Heart left ventricle (tissue), 16 donors: ENCODE measurements around the gene ARID3A. TPM values are rescaled to one million over a fixed set of nuclear protein-coding genes. Genes with fewer than 3 reads are reported as not detected.

Experiments
- ATAC-seq, 4 donors: fragments of 200-7000 bp; cut with Tn5 transposase; one replicate each; pipeline ENCODE4 v1.9.1; 2020 to 2022; ENCODE audit warnings: moderate library complexity in 4 of 4, mild to moderate bottlenecking in 3 of 4, moderate number of reproducible peaks in 1 of 4
- DNase-seq, 5 donors: peaks; one replicate each; pipeline ENCODE4 v3.0.0-alpha.2; 2020
- H3K27ac ChIP-seq, 12 donors: fragments of 200-600 bp; sonication (generic) in 4 of 12; one replicate each; pipeline versions ENCODE4 v1.5.0 to v1.8.0; 2016 to 2022; ENCODE audit warnings: mild to moderate bottlenecking in 2 of 12
- H3K27me3 ChIP-seq, 9 donors: fragments of 200-600 bp; sonication (generic) in 2 of 9; one replicate each; pipeline versions ENCODE4 v1.5.1 to v1.8.0; 2016 to 2022; ENCODE audit warnings: mild to moderate bottlenecking in 3 of 9
- H3K36me3 ChIP-seq, 9 donors: fragments of 200-600 bp; sonication (generic) in 2 of 9; one replicate each; pipeline versions ENCODE4 v1.5.0 to v1.8.0; 2018 to 2022; ENCODE audit warnings: mild to moderate bottlenecking in 2 of 9
- H3K4me1 ChIP-seq, 12 donors: fragments of 200-600 bp; sonication (generic) in 4 of 12; one replicate each; pipeline versions ENCODE4 v1.5.0 to v1.8.0; 2016 to 2022; ENCODE audit warnings: mild to moderate bottlenecking in 3 of 12
- H3K4me3 ChIP-seq, 12 donors: fragments of 200-600 bp; sonication (generic) in 4 of 12; one replicate each; pipeline versions ENCODE4 v1.5.0 to v1.8.0; 2017 to 2022; ENCODE audit warnings: mild to moderate bottlenecking in 9 of 12, moderate library complexity in 4 of 12
- H3K9me3 ChIP-seq, 12 donors: fragments of 200-600 bp; sonication (generic) in 4 of 12; one replicate each; pipeline versions ENCODE4 v1.5.0 to v1.8.0; 2016 to 2022; ENCODE audit warnings: mild to moderate bottlenecking in 1 of 12
- POLR2A ChIP-seq, 2 donors: fragments of 450-650 bp; IDR thresholded peaks; one replicate each; pipeline ENCODE4 v1.6.1; 2017; ENCODE audit warnings: antibody characterized with exemption in 2 of 2, mild to moderate bottlenecking in 2 of 2, moderate library complexity in 2 of 2
- WGBS, 4 donors: extraction: QIAGEN DNeasy Blood & Tissue Kit in 2 of 4; methylation state at CpG; one replicate each; pipeline versions ENCODE4 v1.1.5 to v1.1.7; 2013 to 2018; 5-methylcytosine and 5-hydroxymethylcytosine counted together
- intact Hi-C, 10 donors: fragments of 100-400 bp; cut with DNase I; formaldehyde crosslinking; loops; one replicate each; pipeline versions ENCODE4 v1.11.1 to v1.14.2; 2022
- polyA plus RNA-seq, 2 donors: library from polyadenylated mRNA; stranded (reverse); fragments of 200-250 nt; gene quantifications; one replicate each; pipeline ENCODE4 v1.2.3, GENCODE V29; 2013
- total RNA-seq, 9 donors: library from RNA; depleted of rRNA in 2 of 9; stranded (reverse); fragments of >200 nt in 2 of 9; fragmentation: NEBNext Ultra II Directional in 3 of 9; extraction: Animal tissue kit (Norgen Biotek cat#: 25700) in 3 of 9; gene quantifications; one replicate each; pipeline versions ENCODE4 v1.1.0 to v1.2.4, GENCODE V29; 2016 to 2023
- TF ChIP-seq, protein P1 (sequence below), 12 donors: fragments of 200-600 bp; sonication (generic) in 4 of 12; IDR thresholded peaks; one replicate each; pipeline versions ENCODE4 v1.5.0 to v1.8.0; 2018 to 2022; ENCODE audit warnings: antibody characterized with exemption in 12 of 12, mild to moderate bottlenecking in 5 of 12
- donor health status: ischemic (EF 13 %, LVEDD 7.1; RV severe dilation, severe dysfunction).
- donor health status: healthy with polysubstance abuse.
- donor health status: DM: no; HTN: yes; CAD: no.
- donor health status: DM: no; HTN: no; CAD: no.
- donor health status: ischemic (EF 25% LVEDD 6.9; RV normal size, moderate dysfunction).
- donor health status: ischemic (EF 25% LVEDD 5.7; RV mildly dilated, moderate dysfunction).
- donor health status: healthy.
- donor health status: DM: yes; HTN: yes; CAD: no.
- donor health status: ischemic (EF 35%, LVEDD 5.7; RV mildly dilated, moderate dysfunction).
- donor health status: nonischemic (EF 11% LVEDD 7.7; RV severe dilation, severe dysfunction).
- donor health status: DM: yes; HTN: yes; CAD: no.
- donor health status: PGD.
- donor health status: ischemic (EF 29% LVEDD 5.4; RV normal size, mild dysfunction).
- donor health status: nonischemic (EF 23%, LVEDD 6.1; RV moderate dilation, normal function).

ARID3A gene
- total and polyA plus RNA-seq, 11 donors = 1.9 to 15.7 (median 5.8) TPM

DNA sequence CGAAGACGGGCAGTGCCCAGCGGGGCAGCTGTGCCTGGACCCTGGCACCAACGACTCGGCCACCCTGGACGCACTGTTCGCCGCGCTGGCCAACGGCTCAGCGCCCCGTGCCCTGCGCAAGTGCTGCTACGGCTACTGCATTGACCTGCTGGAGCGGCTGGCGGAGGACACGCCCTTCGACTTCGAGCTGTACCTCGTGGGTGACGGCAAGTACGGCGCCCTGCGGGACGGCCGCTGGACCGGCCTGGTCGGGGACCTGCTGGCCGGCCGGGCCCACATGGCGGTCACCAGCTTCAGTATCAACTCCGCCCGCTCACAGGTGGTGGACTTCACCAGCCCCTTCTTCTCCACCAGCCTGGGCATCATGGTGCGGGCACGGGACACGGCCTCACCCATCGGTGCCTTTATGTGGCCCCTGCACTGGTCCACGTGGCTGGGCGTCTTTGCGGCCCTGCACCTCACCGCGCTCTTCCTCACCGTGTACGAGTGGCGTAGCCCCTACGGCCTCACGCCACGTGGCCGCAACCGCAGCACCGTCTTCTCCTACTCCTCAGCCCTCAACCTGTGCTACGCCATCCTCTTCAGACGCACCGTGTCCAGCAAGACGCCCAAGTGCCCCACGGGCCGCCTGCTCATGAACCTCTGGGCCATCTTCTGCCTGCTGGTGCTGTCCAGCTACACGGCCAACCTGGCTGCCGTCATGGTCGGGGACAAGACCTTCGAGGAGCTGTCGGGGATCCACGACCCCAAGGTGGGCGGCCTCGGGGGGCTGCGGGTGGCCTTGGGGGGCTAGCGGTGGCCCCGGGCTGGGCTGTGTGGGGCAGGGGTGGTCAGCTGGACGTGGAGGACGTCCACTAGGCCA is 79.2 kb downstream of the ARID3A start:
- DNase-seq = peak in 1 of 5 donors; percentile 51
- TF ChIP-seq, protein P1, sequence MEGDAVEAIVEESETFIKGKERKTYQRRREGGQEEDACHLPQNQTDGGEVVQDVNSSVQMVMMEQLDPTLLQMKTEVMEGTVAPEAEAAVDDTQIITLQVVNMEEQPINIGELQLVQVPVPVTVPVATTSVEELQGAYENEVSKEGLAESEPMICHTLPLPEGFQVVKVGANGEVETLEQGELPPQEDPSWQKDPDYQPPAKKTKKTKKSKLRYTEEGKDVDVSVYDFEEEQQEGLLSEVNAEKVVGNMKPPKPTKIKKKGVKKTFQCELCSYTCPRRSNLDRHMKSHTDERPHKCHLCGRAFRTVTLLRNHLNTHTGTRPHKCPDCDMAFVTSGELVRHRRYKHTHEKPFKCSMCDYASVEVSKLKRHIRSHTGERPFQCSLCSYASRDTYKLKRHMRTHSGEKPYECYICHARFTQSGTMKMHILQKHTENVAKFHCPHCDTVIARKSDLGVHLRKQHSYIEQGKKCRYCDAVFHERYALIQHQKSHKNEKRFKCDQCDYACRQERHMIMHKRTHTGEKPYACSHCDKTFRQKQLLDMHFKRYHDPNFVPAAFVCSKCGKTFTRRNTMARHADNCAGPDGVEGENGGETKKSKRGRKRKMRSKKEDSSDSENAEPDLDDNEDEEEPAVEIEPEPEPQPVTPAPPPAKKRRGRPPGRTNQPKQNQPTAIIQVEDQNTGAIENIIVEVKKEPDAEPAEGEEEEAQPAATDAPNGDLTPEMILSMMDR (IDR thresholded peaks at IDR 0.05) = no peak
- TF ChIP-seq POLR2A (IDR thresholded peaks at IDR 0.05) = no peak
- no peak overlapping the region for H3K27ac ChIP-seq
- no peak overlapping the region for H3K4me3 ChIP-seq
- H3K27me3 ChIP-seq = peaks cover 11 to 32% (median 18%) of the 10 kb centered on the region in 9 donors
- WGBS, 4 donors = 87 to 90% (median 88%) methylated on average over 68 to 70 of the region's 70 CpGs
- ATAC-seq = no peak
- H3K4me1 ChIP-seq = peaks cover 0 to 19% (median 4%) of the 10 kb centered on the region in 12 donors
- no peaks in the 10 kb centered on the region for H3K9me3 ChIP-seq
- H3K36me3 ChIP-seq = peaks cover 0 to 21% (median 6%) of the 10 kb centered on the region in 9 donors
- intact Hi-C loops = no loop called here

DNA sequence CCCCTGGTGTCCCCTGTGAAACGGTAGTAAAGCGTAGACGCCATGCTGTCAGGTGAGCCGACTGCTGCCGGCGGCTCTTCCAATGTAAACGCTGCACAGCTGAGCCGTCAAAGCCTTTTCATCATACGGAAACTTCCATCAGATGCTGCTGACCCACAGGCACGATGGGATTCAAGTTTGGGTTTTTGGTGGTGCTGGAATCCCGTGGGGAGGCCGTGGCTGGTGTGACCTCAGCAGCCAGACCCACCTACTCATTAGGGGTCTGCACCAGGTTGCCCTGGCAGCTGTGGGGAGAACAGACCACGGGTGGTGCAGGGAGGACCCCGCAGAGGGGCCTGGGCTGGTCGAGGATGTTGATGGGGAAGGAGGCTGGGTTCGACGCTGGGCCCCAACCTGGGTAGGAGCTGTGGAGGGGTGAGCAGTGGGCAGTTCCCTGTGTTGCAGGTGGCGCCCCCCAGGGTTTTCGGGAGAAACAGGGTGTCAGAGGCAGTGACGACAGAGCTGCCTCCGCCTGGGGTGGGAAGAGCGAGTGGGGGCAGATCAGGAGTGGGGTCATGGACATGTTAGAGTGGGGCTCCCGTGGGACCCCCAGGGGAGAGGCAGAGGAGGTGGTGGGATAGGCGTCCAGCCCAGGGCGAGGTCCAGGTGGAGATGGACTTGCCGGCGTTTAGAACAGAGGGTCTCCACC is 81.0 kb downstream of the ARID3A start:
- no peak overlapping the region for H3K27ac ChIP-seq
- intact Hi-C loops = no loop called here
- TF ChIP-seq POLR2A (IDR thresholded peaks at IDR 0.05) = no peak
- TF ChIP-seq, protein P1 (IDR thresholded peaks at IDR 0.05) = no peak
- H3K36me3 ChIP-seq = peaks cover 0 to 39% (median 24%) of the 10 kb centered on the region in 9 donors
- H3K9me3 ChIP-seq = no peaks in the 10 kb centered on the region
- WGBS, 4 donors = 77 to 84% (median 83%) methylated on average over 23 to 27 of the region's 27 CpGs
- peaks cover 0 to 8% (median 0%) of the 10 kb centered on the region in 12 donors for H3K4me1 ChIP-seq
- peaks cover 0 to 17% (median 2%) of the 10 kb centered on the region in 9 donors for H3K27me3 ChIP-seq
- ATAC-seq (no peak), DNase-seq (peak in 1 of 5 donors; percentile 54)
- H3K4me3 ChIP-seq = no peak overlapping the region

DNA sequence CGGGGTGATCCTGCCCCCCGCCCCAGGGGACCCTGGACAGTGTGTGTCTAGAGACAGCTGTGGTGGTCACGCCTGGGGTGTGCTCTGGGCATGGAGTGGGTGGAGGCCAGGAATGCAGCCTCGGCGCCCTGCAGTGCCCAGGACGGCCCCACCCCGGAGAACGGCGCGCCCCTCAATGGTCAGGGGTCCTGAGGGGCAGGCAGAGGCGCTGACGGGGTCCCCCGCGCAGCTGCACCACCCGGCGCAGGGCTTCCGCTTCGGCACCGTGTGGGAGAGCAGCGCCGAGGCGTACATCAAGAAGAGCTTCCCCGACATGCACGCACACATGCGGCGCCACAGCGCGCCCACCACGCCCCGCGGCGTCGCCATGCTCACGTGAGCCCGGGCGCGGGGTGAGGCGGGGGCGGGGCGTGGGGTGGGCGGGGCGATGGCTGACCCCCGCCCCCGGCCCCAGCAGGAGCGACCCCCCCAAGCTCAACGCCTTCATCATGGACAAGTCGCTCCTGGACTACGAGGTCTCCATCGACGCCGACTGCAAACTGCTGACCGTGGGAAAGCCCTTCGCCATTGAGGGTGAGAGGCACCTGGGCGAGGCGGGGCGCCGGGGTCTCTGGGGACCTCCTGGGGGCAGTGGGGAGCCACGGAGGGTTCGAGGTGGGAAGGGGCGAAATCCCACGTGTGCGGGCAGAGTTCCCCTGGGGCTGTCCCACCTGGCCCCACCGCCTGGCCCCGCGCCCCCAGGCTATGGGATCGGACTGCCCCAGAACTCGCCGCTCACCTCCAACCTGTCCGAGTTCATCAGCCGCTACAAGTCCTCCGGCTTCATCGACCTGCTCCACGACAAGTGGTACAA is 81.8 kb downstream of the ARID3A start:
- peak in 1 of 5 donors; percentile 56 for DNase-seq
- Histone ChIP-seq H3K27me3 (peaks cover 0 to 10% (median 0%) of the 10 kb centered on the region in 9 donors), H3K27ac (no peak overlapping the region), H3K4me1 (peaks cover 0 to 7% (median 0%) of the 10 kb centered on the region in 12 donors), H3K36me3 (peaks cover 0 to 47% (median 32%) of the 10 kb centered on the region in 9 donors), H3K9me3 (no peaks in the 10 kb centered on the region), H3K4me3 (no peak overlapping the region)
- intact Hi-C loops = no loop called here
- TF ChIP-seq, protein P1 (IDR thresholded peaks at IDR 0.05) = no peak
- TF ChIP-seq POLR2A (IDR thresholded peaks at IDR 0.05) = no peak
- ATAC-seq = no peak
- WGBS, 4 donors = 94 to 96% (median 95%) methylated on average over 53 to 73 of the region's 73 CpGs
